Uterus (tissue), 2 donors: ENCODE data around the gene IVNS1ABP.

ENCODE experiments used
- POLR2A ChIP-seq, 2 donors: fragments of 450-650 bp; IDR thresholded peaks; one replicate each; pipeline ENCODE4 v1.6.1; 2016; ENCODE audit warnings: antibody characterized with exemption in 2 of 2, mild to moderate bottlenecking in 1 of 2, moderate library complexity in 1 of 2
- TF ChIP-seq, protein P1 (sequence below), 4 experiments: fragments of 200-600 bp in 2 of 4; fragments of 450-650 bp in 2 of 4; sonication (generic) in 2 of 4; IDR thresholded peaks; one replicate each; pipeline ENCODE4 v1.5.1; 2016 to 2019; ENCODE audit warnings: antibody characterized with exemption in 4 of 4, mild to moderate bottlenecking in 2 of 4, moderate library complexity in 1 of 4

DNA sequence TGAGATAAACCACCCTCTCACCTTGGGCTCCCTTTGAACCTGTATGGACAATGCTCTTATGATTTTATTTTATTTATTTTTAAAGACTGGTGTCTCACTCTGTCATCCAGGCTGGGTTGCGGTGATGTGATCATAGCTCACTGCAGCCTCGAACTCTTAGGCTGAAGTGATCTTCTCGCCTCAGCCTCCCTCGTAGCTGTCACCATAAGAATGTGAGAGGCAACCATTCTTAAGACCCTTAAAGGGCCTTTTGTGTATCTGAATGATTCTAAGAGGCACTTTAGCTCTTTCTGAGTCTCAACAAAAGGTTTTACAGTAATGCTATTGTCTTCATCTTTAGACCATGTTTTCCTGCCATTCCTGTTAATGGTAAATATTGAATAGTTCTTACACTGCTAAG lies 67.0 kb downstream of the IVNS1ABP start:
- TF ChIP-seq, protein P1, sequence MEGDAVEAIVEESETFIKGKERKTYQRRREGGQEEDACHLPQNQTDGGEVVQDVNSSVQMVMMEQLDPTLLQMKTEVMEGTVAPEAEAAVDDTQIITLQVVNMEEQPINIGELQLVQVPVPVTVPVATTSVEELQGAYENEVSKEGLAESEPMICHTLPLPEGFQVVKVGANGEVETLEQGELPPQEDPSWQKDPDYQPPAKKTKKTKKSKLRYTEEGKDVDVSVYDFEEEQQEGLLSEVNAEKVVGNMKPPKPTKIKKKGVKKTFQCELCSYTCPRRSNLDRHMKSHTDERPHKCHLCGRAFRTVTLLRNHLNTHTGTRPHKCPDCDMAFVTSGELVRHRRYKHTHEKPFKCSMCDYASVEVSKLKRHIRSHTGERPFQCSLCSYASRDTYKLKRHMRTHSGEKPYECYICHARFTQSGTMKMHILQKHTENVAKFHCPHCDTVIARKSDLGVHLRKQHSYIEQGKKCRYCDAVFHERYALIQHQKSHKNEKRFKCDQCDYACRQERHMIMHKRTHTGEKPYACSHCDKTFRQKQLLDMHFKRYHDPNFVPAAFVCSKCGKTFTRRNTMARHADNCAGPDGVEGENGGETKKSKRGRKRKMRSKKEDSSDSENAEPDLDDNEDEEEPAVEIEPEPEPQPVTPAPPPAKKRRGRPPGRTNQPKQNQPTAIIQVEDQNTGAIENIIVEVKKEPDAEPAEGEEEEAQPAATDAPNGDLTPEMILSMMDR (IDR thresholded peaks at IDR 0.05) = no peak
- no peak for TF ChIP-seq POLR2A (IDR thresholded peaks at IDR 0.05)
